ENCODE data around the gene ZMYND8. TPM values are rescaled to one million over a fixed set of nuclear protein-coding genes. Genes with fewer than 3 reads are reported as not detected.

Gene ZMYND8
- total RNA-seq, 1 experiment from 2014 or later: 11.6 TPM

DNA sequence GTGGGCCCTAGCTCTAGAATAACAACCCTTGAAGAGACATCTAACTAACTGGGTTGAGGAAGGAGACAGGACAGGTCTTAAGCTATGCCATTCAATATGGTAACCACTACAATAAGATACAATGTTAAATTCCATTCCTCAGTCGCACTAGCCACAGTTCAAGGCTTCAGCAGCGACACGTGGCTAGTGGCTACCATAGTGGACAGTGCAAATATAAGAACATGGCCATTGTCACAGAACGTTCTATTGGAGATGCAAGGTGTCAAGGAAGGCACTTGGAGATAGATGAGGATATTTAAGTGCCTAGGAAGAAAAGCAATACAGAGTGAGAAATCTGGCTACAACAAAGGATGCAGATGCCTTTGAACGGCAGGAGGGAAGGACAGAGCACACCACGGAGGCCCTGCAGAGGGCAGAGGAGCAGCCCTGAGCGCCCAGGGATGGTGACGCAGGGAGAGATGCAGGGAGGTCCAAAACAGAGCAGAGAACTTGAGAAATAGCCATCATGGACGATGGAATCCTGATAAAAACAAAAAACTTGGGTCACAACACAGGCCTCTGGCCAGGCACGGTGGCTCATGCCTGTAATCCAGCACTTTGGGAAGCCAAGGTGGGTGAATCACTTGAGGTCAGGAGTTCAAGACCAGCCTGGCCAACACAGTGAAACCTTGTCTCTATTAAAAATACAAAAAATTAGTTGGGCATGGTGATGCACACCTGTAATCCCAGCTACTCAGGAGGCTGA is 140.7 kb downstream of the ZMYND8 start:
- no peak overlapping the region for H3K27ac ChIP-seq (ENCODE audit: low read length)
- no TSS peak for BruUV-seq (replicated peaks)
- ChIA-PET CTCF (no interaction called here), POLR2A (ENCODE audit: unreplicated experiment) (no interaction called here)
- H3K4me3 ChIP-seq (ENCODE audit: low read length): no peak overlapping the region
- H3K27me3 ChIP-seq (ENCODE audit: low read length): no peaks in the 10 kb centered on the region
- peaks cover 20% of the 10 kb centered on the region; the same call in 1 of the 2 replicates for H3K36me3 ChIP-seq (ENCODE audit: low read depth, low read length)
- ATAC-seq (no peak), DNase-seq (no peak)
- H3K4me2 ChIP-seq (ENCODE audit: low read length): no peak overlapping the region
- H3K79me2 ChIP-seq (ENCODE audit: low read length): no peaks in the 10 kb centered on the region
- intact Hi-C loops (cut with micrococcal nuclease): no loop called here
- no peaks in the 10 kb centered on the region for H3F3A ChIP-seq (ENCODE audit: low read length, unreplicated experiment)
- H4K20me1 ChIP-seq (ENCODE audit: low read length): no peaks in the 10 kb centered on the region
- no peak overlapping the region for H3K9ac ChIP-seq (ENCODE audit: low read length)
- no peaks in the 10 kb centered on the region for H3K4me1 ChIP-seq (ENCODE audit: insufficient read depth, low read length)
- no peaks in the 10 kb centered on the region for H3K9me2 ChIP-seq (replicated peaks; ENCODE audit: low read length)
- no peak overlapping the region for H2AFZ ChIP-seq (ENCODE audit: low read length)
- H3K9me3 ChIP-seq (ENCODE audit: low read length): no peaks in the 10 kb centered on the region
- no peak for TF ChIP-seq EZH2phosphoT487 (IDR thresholded peaks at IDR 0.05; ENCODE audit: borderline replicate concordance, low read length)
- no peak for TF ChIP-seq EZH2 (IDR thresholded peaks at IDR 0.05; ENCODE audit: low read length, unreplicated experiment)
- TF ChIP-seq, protein P1, sequence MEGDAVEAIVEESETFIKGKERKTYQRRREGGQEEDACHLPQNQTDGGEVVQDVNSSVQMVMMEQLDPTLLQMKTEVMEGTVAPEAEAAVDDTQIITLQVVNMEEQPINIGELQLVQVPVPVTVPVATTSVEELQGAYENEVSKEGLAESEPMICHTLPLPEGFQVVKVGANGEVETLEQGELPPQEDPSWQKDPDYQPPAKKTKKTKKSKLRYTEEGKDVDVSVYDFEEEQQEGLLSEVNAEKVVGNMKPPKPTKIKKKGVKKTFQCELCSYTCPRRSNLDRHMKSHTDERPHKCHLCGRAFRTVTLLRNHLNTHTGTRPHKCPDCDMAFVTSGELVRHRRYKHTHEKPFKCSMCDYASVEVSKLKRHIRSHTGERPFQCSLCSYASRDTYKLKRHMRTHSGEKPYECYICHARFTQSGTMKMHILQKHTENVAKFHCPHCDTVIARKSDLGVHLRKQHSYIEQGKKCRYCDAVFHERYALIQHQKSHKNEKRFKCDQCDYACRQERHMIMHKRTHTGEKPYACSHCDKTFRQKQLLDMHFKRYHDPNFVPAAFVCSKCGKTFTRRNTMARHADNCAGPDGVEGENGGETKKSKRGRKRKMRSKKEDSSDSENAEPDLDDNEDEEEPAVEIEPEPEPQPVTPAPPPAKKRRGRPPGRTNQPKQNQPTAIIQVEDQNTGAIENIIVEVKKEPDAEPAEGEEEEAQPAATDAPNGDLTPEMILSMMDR (conservative IDR thresholded peaks at IDR 0.05; ENCODE audit: low read depth, low read length): no peak

DNA sequence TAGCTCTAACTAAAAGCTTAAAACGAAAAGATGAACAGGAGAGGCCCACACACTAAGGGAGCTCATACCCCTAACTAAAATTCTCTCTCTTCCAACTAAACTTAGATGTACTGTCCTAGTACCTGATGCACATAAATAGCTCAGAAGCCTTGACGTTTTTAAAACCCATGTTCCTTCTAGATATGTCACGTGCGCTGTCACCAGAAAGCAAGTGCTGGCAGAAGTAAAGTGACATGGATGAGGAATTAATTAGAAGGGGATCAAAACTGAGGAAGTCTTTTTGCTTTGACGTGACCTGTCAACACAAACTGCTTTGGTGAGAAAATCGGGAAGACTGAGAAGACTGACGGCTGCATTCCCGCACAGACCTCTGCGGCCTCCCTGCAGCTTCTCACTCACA is 142.5 kb downstream of the ZMYND8 start:
- H3K9me2 ChIP-seq (replicated peaks; ENCODE audit: low read length): no peaks in the 10 kb centered on the region
- H4K20me1 ChIP-seq (ENCODE audit: low read length): no peaks in the 10 kb centered on the region
- TF ChIP-seq, protein P1 (conservative IDR thresholded peaks at IDR 0.05; ENCODE audit: low read depth, low read length): no peak
- intact Hi-C loops (cut with micrococcal nuclease): no loop called here
- H3K79me2 ChIP-seq (ENCODE audit: low read length): no peaks in the 10 kb centered on the region
- CTCF ChIA-PET: no interaction called here
- no peak overlapping the region for H3K9ac ChIP-seq (ENCODE audit: low read length)
- POLR2A ChIA-PET (ENCODE audit: unreplicated experiment): no interaction called here
- no TSS peak for BruUV-seq (replicated peaks)
- H3K36me3 ChIP-seq (ENCODE audit: low read depth, low read length): peaks cover 20% of the 10 kb centered on the region; the same call in 1 of the 2 replicates
- H3K27ac ChIP-seq (ENCODE audit: low read length): no peak overlapping the region
- H3K27me3 ChIP-seq (ENCODE audit: low read length): no peaks in the 10 kb centered on the region
- H3K4me3 ChIP-seq (ENCODE audit: low read length): no peak overlapping the region
- ATAC-seq (no peak), DNase-seq (no peak)
- H3K4me2 ChIP-seq (ENCODE audit: low read length): no peak overlapping the region
- H3K9me3 ChIP-seq (ENCODE audit: low read length): no peaks in the 10 kb centered on the region
- H2AFZ ChIP-seq (ENCODE audit: low read length): no peak overlapping the region
- H3F3A ChIP-seq (ENCODE audit: low read length, unreplicated experiment): no peaks in the 10 kb centered on the region
- no peaks in the 10 kb centered on the region for H3K4me1 ChIP-seq (ENCODE audit: insufficient read depth, low read length)

DNA sequence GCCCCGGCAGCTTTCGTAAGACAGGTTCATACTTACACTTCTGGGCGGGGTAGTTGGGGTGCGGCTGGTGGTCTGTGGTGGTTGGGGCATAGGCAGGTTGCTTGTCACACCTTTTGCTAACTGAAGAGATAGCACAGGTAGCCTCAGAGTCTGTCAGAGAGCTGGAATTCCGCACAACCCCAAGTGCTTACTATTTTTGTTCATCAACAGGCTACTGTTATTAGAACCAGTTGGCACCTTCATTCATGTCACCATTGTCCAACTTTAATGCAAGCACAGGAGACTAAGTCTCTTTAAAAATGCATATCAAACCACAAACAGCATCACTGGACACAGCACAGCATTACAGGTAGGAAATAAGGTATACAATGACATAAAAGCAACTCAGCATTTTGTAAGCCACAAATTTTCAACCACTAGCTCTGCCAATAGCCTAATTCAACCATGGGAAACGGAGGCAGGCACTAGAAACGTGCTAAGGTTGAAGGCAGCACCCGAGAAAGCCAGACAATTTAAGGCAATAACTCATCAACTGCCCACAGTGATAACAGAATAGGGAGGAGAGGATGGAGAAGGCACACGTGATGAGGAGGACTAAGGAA is 143.8 kb downstream of the ZMYND8 start:
- BruUV-seq (replicated peaks): no TSS peak
- CTCF ChIA-PET: no interaction called here
- intact Hi-C loops (cut with micrococcal nuclease): no loop called here
- Histone ChIP-seq H3F3A (ENCODE audit: low read length, unreplicated experiment) (no peaks in the 10 kb centered on the region), H3K4me2 (ENCODE audit: low read length) (no peak overlapping the region), H3K9ac (ENCODE audit: low read length) (no peak overlapping the region), H2AFZ (ENCODE audit: low read length) (no peak overlapping the region), H4K20me1 (ENCODE audit: low read length) (no peaks in the 10 kb centered on the region), H3K9me2 (replicated peaks; ENCODE audit: low read length) (no peaks in the 10 kb centered on the region), H3K4me1 (ENCODE audit: insufficient read depth, low read length) (no peaks in the 10 kb centered on the region), H3K4me3 (ENCODE audit: low read length) (no peak overlapping the region), H3K9me3 (ENCODE audit: low read length) (no peaks in the 10 kb centered on the region), H3K79me2 (ENCODE audit: low read length) (no peaks in the 10 kb centered on the region), H3K27ac (ENCODE audit: low read length) (no peak overlapping the region), H3K27me3 (ENCODE audit: low read length) (no peaks in the 10 kb centered on the region), H3K36me3 (ENCODE audit: low read depth, low read length) (peaks cover 20% of the 10 kb centered on the region; the same call in 1 of the 2 replicates)
- POLR2A ChIA-PET (ENCODE audit: unreplicated experiment): no interaction called here
- ATAC-seq: no peak
- no peak for DNase-seq
- TF ChIP-seq EZH2phosphoT487 (IDR thresholded peaks at IDR 0.05; ENCODE audit: borderline replicate concordance, low read length) (no peak), EZH2 (IDR thresholded peaks at IDR 0.05; ENCODE audit: low read length, unreplicated experiment) (no peak)
- TF ChIP-seq, protein P1 (conservative IDR thresholded peaks at IDR 0.05; ENCODE audit: low read depth, low read length): no peak
